ENCODE measurements around the gene FBXL19.

Gene FBXL19

DNA sequence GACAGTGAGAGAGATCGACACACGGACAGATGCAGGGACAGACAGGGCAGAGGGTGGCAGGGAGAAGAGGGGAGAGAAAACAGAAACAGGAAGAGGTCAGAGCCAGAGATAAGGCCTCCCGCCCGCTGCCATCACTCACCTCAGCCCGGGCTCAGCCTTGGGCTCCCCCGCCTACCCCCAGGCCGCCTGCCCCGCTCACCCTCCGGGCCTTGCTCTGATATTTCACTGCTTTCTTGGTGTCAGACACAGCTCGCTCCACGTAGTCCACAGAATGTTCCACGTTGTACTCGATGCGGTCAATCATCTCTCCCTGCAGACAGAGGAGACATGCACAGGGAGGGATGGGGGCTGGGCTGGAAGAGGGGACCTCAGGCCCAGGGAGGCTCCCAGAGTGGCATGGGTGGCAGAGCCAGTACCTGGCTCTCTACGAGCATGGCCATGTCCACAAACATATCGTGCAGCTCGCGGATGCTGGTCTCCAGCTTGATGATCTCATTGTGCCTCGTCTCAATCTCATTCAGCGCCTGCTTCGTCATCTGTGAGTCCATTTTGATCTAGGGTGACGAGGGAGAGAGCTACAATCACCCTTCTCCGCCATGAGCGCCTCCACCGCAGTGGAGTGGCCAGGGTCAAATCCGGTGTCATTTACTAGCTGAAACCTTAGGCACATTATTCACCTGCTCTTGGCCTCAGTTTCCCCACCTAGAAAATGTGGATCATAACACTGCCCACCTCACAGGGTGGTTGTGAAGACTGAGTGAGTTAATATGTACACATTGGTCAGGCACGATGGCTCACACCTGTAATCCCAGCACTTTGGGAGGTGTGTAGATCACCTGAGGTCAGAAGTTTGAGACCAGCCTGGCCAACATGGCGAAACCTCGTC, 69.8 kb downstream of the FBXL19 start:
- peaks cover 8% of the 10 kb centered on the region for H3K4me1 ChIP-seq (ENCODE audit: control insufficient read depth, insufficient read depth, low read length)

DNA sequence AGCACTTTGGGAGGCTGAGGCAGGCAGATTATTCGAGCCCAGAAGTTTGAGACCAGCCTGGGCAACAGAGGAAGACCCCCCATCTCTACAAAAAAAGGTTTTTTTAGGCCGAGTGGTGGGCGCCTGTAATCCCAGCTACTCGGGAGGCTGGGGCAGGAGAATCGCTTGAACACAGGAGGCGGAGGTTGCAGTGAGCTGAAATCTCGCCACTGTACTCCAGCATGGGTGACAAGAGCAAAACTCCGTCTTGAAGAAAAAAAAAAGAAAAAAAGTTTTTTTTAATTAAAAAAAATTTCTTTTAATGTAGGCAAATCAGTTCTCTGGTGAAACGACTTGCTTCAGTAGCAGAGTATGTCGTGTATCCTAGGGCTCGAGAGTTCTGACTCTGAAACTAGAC, 72.6 kb downstream of the FBXL19 start:
- peak overlapping the region; percentile 65 for H3K4me3 ChIP-seq (ENCODE audit: low read depth, low read length)
- H3K27ac ChIP-seq (ENCODE audit: low read depth, low read length) = no peak overlapping the region
- H3K9ac ChIP-seq (ENCODE audit: low read length) = no peak overlapping the region
- no peaks in the 10 kb centered on the region for H3K9me3 ChIP-seq (ENCODE audit: control insufficient read depth, insufficient read depth, low read depth, low read length)
- peaks cover 13% of the 10 kb centered on the region for H3K4me1 ChIP-seq (ENCODE audit: control insufficient read depth, insufficient read depth, low read length)
- H3K36me3 ChIP-seq (ENCODE audit: control insufficient read depth, insufficient read depth, low read length) = 0 out of 2 replicates have a peak, but pooled peaks cover 7% of the 10 kb centered on the region
- peaks cover 13% of the 10 kb centered on the region for H3K27me3 ChIP-seq (ENCODE audit: control insufficient read depth, insufficient read depth, low read length)

More for the DNA sequence above, 69.8 kb downstream of the FBXL19 start:
- Histone ChIP-seq H3K36me3 (ENCODE audit: control insufficient read depth, insufficient read depth, low read length) (0 out of 2 replicates have a peak, but pooled peaks cover 8% of the 10 kb centered on the region), H3K9me3 (ENCODE audit: control insufficient read depth, insufficient read depth, low read depth, low read length) (no peaks in the 10 kb centered on the region), H3K9ac (ENCODE audit: low read length) (no peak overlapping the region), H3K27ac (ENCODE audit: low read depth, low read length) (no peak overlapping the region), H3K4me3 (ENCODE audit: low read depth, low read length) (no peak overlapping the region), H3K27me3 (ENCODE audit: control insufficient read depth, insufficient read depth, low read length) (peaks cover 8% of the 10 kb centered on the region)

DNA sequence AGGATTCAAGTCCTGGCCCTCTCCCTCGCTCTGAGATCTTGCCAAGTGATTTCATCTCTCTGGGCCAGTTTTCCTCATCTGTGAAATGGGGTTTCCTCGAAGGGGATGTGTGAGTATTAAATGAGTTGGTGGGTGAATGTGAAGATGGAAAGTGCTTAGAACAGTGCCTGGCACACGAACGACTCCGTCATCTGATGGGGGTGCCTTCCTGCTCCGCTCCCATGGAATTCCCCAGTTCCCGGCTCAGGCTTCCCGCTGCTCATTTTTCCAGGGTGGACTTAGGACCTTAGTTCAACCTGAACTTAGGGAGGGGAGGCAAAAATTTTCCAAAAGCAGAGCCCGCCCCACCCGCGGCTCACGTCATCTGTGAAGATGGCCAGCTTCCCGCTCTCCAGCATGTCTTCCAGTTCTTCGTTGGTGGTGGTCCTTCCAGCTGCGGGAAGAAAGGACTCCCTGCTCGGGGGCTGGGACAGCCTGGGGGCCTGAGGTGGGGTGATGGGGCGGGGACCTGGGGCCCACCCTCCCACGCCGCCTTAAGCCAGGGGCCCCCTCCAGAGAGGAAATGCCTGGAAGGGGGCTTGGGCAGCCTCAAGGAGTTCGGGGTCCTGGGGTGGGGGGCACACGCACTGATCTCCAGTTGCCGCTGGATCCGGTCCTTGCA, 73.1 kb downstream of the FBXL19 start:
- H3K4me3 ChIP-seq (ENCODE audit: low read depth, low read length) = peak overlapping the region; percentile 65
- peaks cover 13% of the 10 kb centered on the region for H3K4me1 ChIP-seq (ENCODE audit: control insufficient read depth, insufficient read depth, low read length)
- 0 out of 2 replicates have a peak, but pooled peaks cover 2% of the 10 kb centered on the region for H3K36me3 ChIP-seq (ENCODE audit: control insufficient read depth, insufficient read depth, low read length)
- peaks cover 13% of the 10 kb centered on the region for H3K27me3 ChIP-seq (ENCODE audit: control insufficient read depth, insufficient read depth, low read length)
- H3K27ac ChIP-seq (ENCODE audit: low read depth, low read length) = no peak overlapping the region
- H3K9me3 ChIP-seq (ENCODE audit: control insufficient read depth, insufficient read depth, low read depth, low read length) = no peaks in the 10 kb centered on the region
- peak overlapping the region; percentile 10 for H3K9ac ChIP-seq (ENCODE audit: low read length)

DNA sequence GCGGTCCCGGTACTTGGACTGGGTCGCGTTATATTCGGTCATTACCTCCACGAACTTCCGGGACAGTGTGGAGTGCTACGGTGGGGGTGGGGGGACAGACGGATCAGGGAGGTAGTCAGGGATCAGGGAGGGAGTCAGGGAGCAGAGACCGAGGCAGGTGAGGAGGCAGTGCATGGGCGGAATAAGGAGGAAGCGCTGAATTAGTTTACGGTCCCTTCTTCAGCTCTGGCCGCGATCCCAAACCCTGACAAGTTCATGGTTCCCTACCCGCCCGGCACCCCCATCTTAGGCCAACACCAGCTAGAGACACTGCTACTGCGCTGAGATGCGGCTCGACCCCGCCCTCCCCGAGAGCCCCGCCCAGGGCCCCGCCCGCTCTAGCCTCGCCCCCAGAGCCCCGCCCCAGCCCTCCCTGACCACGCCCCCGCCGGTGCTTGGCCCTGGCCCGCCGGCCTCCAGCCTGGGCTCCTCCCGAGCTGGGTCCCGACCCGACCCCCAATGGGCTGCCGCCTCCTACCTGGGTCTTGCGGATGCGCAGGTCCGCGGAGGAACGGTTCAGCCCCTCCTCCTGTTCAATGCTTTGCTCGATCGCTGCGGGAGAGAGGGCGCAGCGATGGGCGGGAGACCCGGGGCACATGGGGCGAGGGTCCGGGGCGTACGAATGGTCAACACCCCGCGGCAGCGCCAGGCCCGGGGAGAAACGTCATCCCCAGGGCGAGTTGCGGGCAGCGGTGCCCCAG, 73.8 kb downstream of the FBXL19 start:
- Histone ChIP-seq H3K4me3 (ENCODE audit: low read depth, low read length) (peak overlapping the region; percentile 69), H3K9ac (ENCODE audit: low read length) (peak overlapping the region; percentile 45), H3K4me1 (ENCODE audit: control insufficient read depth, insufficient read depth, low read length) (peaks cover 13% of the 10 kb centered on the region), H3K27me3 (ENCODE audit: control insufficient read depth, insufficient read depth, low read length) (peaks cover 13% of the 10 kb centered on the region), H3K36me3 (ENCODE audit: control insufficient read depth, insufficient read depth, low read length) (0 out of 2 replicates have a peak, but pooled peaks cover 2% of the 10 kb centered on the region), H3K27ac (ENCODE audit: low read depth, low read length) (no peak overlapping the region), H3K9me3 (ENCODE audit: control insufficient read depth, insufficient read depth, low read depth, low read length) (no peaks in the 10 kb centered on the region)

DNA sequence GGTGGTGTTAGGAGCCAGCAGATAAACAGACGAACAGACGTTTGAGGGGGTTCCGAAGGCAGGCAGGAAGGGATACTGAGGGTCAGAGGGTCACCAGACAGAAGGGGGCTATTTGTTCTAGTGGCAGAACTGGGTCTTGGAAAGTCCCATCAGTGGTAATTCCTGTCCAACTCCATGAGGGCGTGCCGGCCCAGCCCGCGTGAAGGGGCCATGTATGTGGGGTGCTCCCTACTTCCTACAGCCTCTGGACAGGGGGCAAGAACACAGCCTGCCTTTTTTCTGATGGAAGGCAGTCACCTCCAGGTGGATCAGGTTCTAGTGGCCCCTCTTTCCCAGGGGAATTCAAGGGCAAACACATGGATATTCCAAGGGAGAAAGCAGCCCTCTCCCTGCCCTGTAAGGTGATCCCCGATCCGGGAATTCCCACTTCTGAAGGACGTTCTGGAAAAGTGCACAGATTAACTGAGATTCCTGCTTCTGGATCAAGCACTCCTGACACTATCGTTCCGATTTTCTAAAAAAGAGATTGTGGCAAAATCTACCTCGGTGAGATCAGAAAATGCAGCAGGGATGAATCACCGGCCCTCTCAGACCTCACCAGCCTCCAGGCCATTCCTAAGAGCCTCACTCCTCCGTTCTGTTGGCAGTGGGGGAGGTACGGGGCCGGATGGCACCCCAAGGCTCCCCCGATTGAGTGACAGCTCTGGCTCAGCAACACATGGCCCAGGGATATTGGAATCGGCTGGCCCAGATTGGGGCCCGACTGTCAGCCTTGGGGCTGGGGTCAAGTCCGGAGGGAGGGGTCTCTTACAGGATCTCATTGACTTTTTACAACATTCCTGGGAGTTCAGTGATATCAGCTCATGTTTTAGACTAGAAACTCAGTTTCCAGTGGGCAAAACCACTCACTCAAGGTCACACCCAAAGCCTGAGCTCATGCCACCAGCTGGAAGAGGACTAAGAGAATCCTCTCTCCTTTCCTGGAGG, 74.6 kb downstream of the FBXL19 start:
- Histone ChIP-seq H3K9me3 (ENCODE audit: control insufficient read depth, insufficient read depth, low read depth, low read length) (no peaks in the 10 kb centered on the region), H3K4me1 (ENCODE audit: control insufficient read depth, insufficient read depth, low read length) (peaks cover 13% of the 10 kb centered on the region), H3K4me3 (ENCODE audit: low read depth, low read length) (peak overlapping the region; percentile 69), H3K27me3 (ENCODE audit: control insufficient read depth, insufficient read depth, low read length) (peaks cover 13% of the 10 kb centered on the region), H3K9ac (ENCODE audit: low read length) (peak overlapping the region; percentile 55), H3K36me3 (ENCODE audit: control insufficient read depth, insufficient read depth, low read length) (no peaks in the 10 kb centered on the region), H3K27ac (ENCODE audit: low read depth, low read length) (no peak overlapping the region)
